ENCODE results near the gene DOK5.

Gene DOK5

GRCh38 chr20:54485631-54486030 is 10.2 kb downstream of the DOK5 start:
- no peak for TF ChIP-seq CTCF (IDR thresholded peaks at IDR 0.05; ENCODE audit: control insufficient read depth, insufficient read depth, low read depth, low read length, missing control alignments)
- no peak overlapping the region for H3K4me3 ChIP-seq (ENCODE audit: control insufficient read depth, low read depth, low read length)
- DNase-seq (ENCODE audit: low read depth), result no peak

- no peak for TF ChIP-seq CTCF (IDR thresholded peaks at IDR 0.05; ENCODE audit: control insufficient read depth, insufficient read depth, low read depth, low read length, missing control alignments)
- DNase-seq (ENCODE audit: low read depth), result no peak
- H3K4me3 ChIP-seq (ENCODE audit: control insufficient read depth, low read depth, low read length), result no peak overlapping the region
Measured at GRCh38 chr20:54486585-54486984, 11.2 kb downstream of the DOK5 start.

GRCh38 chr20:54488442-54488841 is 13.0 kb downstream of the DOK5 start:
- no peak overlapping the region for H3K4me3 ChIP-seq (ENCODE audit: control insufficient read depth, low read depth, low read length)
- TF ChIP-seq CTCF (IDR thresholded peaks at IDR 0.05; ENCODE audit: control insufficient read depth, insufficient read depth, low read depth, low read length, missing control alignments), result no peak

GRCh38 chr20:54491506-54491905 is 16.1 kb downstream of the DOK5 start:
- DNase-seq (ENCODE audit: low read depth), result no peak
- TF ChIP-seq CTCF (IDR thresholded peaks at IDR 0.05; ENCODE audit: control insufficient read depth, insufficient read depth, low read depth, low read length, missing control alignments), result no peak

More at GRCh38 chr20:54488442-54488841, 13.0 kb downstream of the DOK5 start:
- no peak for DNase-seq (ENCODE audit: low read depth)

GRCh38 chr20:54494303-54495006 is 19.1 kb downstream of the DOK5 start:
- no peak for DNase-seq (ENCODE audit: low read depth)
- no peak overlapping the region for H3K4me3 ChIP-seq (ENCODE audit: control insufficient read depth, low read depth, low read length)
- TF ChIP-seq CTCF (IDR thresholded peaks at IDR 0.05; ENCODE audit: control insufficient read depth, insufficient read depth, low read depth, low read length, missing control alignments), result no peak

More at GRCh38 chr20:54491506-54491905, 16.1 kb downstream of the DOK5 start:
- no peak overlapping the region for H3K4me3 ChIP-seq (ENCODE audit: control insufficient read depth, low read depth, low read length)

GRCh38 chr20:54497931-54498718 is 22.7 kb downstream of the DOK5 start:
- no peak for DNase-seq (ENCODE audit: low read depth)
- H3K4me3 ChIP-seq (ENCODE audit: control insufficient read depth, low read depth, low read length), result no peak overlapping the region
- no peak for TF ChIP-seq CTCF (IDR thresholded peaks at IDR 0.05; ENCODE audit: control insufficient read depth, insufficient read depth, low read depth, low read length, missing control alignments)

Data from AG09309 (cell line).